GM19438 (cell line): Measurements from ENCODE around the gene GTF2H3.
"Not testable (repeated sequence)": the region's sequence is repeated elsewhere in the genome, so short reads cannot be mapped to it uniquely, and the experiment has no call there.

Experiments used
- ATAC-seq: cut with Tn5 transposase; IDR thresholded peaks from one replicate; pipeline ENCODE4 v1.9.1; 2021; ENCODE audit warnings: low read depth; ENCODE audit not compliant: unreplicated experiment

The GTF2H3 gene

DNA sequence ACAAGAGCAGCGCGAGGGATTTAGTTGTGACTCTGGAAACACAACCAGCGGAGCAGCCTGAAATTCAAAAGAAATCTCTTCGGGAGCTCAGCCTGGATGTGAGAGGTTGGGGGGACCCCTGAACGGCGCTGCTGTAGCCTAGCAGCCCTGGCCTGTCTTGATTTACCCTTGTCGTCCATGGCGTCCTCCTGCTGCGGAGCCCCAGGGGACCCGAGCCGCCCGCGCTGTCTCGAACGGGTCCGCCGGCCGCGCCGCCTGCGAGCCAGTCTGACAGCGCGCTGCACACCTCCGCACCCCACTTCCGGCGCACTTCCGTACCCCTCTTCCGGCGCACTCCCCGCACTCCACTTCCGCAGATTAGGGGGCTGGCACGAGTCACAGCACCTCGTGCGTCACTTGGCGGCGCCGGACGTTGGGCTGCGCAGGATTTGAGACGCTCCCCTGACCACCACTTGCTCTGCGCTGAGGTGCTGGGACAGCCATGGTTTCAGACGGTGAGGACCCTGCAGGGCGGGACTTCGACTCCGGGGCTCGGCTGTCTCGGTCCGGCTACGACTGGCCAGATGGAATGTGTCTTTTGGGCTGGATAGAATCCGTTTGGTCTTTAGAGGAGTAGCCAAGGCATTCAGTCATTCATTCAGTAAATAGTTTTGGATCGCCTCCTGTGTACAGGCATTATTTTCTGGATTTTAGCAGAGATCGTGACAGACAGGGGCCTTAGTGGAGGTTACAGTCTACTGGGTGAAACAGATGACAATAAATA is at the start of gene GTF2H3, which contains the start of gene EIF2B1:
Gene GTF2H3, plus strand, starts transcription at position 451 of the 763 bp plus-strand sequence. Its CDS starts 31 bp downstream, at position 482.
Gene EIF2B1, minus strand, starts transcription at position 308 of the 763 bp plus-strand sequence. Its CDS starts 129 bp downstream, at position 179.
- peak; percentile 97 for ATAC-seq

DNA sequence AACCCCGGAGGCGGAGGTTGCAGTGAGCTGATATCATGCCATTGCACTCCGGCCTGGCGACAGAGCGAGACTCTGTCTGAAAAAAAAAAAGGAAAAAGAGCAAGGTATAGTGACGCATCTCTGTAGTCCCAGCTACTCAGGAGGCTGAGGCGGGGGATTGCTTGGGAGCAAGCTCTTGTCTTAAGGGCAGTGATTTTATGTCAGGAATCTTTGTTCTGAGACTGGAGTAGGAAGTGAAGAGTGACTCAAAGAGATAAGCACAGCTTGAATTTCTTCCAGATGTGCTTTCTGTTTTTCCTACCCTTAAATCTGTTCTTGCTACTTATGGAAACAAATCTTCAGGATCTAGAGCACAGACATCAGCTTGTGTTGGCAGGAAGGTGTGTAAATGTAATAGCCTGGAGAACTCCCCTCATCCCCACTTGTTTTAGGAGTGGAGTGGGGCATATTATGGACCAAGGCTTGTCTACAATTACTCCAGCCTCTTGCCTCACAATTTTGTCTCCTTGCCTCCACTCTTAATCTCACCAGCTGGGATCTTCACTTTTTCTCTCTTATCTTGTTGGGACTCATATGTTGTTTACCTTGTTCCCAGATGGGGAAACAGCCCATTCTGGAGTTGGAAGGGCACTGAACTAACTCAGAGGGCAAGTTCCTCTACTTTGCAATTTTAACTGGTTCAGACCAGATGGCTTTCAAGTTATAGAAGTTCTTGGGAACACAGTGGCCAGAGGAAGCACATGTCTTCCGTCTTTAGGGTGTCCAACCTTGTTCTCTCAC is 41.7 kb upstream of the GTF2H3 start:
- ATAC-seq: no peak

DNA sequence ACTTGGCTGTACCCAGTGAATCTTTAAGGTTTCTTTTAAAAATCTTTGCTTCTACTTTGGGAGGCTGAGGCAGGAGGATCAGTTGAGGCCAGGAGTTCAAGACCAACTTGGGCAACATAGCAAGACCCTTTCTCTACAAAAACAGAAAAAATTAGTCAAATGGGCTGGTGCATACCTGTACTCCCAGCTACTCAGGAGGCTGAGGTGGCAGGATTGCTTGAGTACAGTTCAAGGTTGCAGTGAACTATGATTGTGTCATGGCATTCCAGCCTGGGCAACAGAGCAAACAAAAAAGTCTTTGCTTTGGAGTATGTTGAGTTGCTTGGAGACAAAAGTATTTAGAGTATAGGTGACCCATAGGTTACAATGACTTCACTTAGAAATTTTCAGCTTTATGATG is 37.9 kb upstream of the GTF2H3 start:
- ATAC-seq: no peak

DNA sequence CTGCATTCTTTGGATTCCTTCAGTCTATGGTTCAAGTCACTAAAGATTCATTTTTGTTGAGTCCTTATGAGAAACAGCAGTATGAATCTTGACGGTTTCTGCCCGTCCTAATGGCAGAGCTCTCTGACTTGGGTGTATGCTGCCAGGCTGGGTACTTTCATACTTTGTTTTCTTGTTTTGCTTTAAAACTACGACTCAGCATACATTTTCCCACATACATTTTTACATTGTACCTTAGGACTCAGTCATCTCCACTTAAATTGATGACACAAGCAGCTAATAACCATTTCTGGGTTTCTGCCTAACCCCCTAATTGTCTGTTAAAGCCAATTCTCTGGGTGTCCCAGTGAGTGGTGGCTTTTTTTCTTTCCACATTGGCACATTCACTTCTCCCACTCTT is 36.5 kb upstream of the GTF2H3 start:
- ATAC-seq: no peak

DNA sequence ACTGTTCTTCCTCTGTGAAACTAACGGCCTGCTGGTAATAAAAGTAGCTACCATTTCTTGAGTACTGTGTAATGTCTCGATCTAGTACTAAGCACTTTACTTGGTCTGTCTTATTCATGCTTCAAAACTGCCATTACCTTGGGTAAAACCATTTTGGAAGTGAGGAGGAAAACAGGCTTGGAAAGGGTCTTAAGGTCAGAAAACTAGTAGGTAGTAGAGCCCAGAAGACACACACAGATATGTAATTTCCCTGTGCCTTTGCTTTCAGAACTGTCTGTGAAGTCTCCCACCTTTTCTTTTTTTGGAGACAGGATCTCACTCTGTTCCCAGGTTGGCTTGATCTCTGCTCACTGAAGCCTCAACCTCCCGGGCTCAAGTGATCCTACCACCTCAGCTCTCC is 35.1 kb upstream of the GTF2H3 start:
- ATAC-seq: no peak

DNA sequence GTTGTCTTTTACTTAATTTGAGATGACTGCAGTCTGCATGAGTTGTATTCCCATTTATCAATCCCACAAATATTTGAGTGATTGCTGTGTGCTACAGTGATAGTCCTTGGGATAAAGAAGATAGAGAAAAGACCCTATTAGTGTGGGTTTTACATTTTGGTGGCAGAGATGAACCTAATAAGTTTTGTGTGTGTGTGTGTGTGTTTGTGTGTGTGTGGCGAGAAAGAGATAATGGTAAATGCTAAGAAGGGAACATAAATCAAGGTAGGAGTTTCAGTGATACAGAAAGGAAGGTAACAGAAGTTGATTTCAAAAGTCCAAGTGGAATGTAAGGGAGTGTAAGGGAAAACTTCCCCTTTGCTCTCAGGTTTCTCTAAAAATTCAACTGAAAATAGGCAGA is 34.3 kb upstream of the GTF2H3 start:
- no peak for ATAC-seq

DNA sequence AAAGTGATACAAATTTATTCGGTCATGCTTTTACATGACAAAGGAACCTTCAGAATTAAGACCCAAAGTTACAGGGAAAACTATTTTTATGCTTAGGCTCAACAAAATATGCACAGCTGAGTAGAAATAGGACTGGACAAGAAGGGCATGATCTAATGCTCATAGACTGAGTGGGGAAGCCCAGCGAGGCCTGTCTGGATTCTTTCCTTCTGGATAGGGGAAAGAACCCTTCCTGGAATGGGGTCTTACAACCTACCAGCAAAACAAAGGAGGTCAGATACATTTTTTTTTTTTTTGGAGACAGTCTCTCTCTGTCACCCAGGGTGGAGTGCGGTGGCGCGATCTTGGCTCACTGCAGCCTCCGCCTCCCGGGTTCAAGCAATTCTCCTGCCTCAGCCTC is 33.9 kb upstream of the GTF2H3 start:
- ATAC-seq: no peak

DNA sequence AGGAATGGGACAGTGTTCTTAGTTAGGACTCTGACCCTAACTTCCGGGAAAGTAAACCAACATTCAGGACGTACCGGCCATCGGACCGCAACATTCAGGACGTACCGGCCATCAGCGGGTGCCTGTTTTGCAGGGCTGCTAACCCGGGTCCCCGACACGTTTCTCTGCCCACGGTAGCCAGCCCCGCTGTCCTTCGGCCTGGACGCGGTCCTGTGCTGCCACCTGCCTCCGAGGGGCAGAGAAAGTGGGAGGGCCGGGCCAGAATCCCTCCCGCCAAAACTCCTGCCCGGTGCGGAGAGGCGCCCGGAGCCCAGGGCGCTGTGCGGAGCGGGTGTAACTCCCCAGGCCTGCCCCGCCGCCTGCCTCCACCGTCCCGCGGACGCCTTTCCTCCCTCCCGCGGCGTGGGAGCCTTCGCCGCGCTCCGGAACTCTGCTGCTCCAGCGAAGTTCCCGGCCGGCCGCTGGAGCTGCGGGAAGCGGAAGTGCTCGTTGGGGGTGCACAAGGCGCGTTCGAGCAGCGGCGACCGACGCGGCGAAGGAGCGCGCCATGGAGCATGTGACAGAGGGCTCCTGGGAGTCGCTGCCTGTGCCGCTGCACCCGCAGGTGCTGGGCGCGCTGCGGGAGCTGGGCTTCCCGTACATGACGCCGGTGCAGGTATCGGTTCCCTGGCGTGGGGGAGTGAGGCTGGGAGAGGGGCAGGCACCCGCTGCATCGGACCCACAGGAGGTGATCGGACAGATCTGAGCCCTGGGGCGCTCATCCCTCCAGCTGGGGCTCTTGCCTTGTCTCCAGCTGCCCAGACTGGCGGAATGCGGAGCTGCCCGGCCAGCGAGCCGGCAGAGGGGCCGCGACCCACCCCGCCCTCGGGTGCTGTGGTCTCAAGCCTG is 31.8 kb upstream of the GTF2H3 start, which contains the start of gene DDX55:
Gene DDX55, plus strand, starts transcription at position 498 of the 888 bp plus-strand sequence. Its CDS starts 50 bp downstream, at position 548.
- ATAC-seq: peak; percentile 90

DNA sequence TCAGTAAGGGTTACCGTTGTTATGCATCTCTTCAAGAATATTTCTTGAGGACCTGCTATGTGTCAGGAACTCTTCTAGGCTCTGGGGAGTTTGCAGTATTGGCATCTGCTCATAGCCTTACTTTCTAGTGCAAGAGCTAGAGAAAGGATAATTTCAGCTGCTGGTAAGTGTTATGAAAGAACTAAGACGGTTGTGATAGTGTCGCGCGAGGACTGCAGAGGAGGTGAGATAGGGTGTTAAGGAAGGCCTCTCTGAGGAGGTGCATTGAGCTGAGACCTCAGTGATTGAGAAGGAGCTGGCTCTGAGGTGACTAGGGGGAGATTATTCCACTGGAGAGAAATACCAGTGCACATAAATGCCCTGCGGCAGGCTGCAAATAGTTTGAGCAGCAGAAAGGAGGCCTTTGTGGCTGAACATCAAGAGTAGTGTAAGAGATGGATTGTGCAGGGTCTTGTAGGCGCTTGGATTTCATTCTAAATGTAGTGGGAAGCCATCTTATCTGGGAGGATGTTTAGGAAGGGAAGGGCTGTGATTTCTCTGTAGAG is 30.9 kb upstream of the GTF2H3 start:
- ATAC-seq: no peak

DNA sequence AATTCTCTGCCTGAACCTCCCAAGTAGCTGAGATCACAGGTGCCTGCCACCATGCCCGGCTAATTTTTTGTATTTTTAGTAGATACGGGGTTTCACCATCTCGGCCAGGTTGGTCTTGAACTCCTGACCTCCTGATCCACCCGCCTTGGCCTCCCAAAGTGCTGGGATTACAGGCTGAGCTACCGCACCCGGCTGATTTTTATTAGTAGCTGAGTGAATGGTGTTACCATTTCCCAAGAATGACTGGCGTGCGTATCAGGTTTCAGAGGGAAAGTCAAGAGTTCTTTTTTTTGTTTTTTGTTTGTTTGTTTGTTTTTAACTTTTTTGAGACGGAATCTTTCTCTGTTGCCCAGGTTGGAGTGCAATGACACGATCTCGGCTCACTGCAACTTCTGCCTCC is 30.1 kb upstream of the GTF2H3 start:
- ATAC-seq: not testable (repeated sequence)

DNA sequence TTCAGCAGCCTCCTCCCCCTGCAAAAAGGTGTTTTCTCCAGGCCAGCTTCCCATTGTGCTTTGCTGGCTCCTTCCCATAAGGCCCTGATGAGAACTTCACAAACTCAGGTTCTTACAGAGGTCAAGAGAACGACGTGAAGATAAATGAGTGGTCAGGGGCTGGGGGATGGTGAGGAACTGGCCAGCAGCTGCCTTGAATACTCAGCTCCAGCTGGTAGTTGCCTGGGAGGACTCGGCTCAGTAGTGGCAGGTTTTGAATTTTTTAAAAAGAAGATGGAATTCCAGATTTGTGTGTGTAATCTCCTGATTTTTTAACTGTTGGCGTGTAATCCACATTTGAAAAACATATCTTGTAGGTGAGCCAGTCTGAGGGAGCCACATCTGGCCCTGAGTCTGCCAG is 25.9 kb upstream of the GTF2H3 start:
- no peak for ATAC-seq

DNA sequence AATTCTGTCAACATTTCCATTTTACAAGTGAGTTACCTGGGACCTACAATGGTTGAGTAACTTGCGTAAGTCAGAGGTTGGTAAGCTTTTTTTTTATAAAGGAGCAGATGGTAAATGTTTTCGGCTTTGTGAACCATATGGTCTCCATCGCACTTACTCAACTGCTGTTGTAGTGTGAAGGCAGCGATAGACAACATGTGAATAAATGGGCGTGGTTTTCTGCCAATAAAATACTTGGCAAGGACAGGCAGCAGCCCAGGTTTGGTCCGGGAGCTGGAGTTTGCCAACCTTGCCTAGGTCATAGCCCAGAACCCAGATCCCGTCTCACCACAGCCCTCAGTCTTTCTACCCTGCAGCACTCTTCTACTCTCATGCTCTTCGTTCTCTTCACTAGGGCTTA is 25.4 kb upstream of the GTF2H3 start:
- ATAC-seq: no peak

DNA sequence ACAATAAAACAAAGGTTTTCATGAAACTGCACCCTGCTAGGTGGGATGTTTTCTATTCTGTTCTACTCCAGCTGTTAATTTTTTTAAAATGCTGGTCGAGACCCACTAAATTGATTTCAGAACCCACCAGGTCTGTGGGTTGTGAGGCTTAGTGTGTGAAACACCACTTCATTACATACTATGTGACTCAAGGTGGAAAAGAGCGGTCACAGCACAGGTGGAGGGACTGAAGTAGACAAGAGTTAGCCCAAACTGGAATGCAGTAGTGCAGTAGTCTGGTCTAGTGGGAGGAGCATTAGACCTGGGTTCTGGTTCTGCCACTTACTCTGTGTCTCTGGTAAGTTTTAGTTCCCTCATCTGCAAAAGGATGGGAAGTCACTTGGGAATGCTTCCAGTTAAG is 19.5 kb upstream of the GTF2H3 start:
- no peak for ATAC-seq

DNA sequence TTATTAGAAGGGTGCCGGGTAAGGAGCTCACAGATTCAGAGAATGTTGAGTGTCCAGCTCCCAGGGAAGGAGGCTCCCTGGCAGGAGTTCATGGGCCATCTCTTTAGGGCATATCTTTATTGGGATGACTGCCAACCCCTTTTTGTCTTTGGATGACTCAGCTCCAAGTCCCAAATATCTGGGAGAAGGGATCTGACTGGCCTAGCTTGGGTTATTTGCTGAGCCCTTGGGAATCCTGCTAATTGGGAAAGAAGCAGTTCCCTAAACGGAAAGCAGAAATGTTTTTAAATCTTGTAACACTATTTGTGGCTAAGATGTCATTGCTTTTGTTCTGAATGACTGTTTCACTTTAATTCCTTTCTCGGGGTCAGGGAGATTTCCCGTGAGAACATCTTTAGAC is 19.1 kb upstream of the GTF2H3 start:
- ATAC-seq: no peak

DNA sequence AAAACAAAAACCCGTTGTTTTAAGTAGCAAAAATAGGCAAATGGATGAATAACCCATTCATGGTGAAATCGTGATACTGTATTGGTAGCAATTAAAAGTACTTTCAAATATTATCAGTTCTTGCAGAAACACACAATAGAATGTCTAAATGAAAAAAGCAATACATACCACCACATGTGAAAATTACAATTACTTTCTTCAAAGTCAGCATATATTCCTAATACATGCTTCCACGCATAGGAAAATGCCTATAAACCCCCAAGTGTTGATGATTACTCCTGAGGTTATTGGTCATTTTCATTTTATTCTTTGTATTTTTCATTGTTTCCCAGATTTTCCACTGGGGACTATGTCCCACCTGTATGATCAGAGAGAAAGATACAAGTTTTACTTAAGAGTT is 16.5 kb upstream of the GTF2H3 start:
- no peak for ATAC-seq

DNA sequence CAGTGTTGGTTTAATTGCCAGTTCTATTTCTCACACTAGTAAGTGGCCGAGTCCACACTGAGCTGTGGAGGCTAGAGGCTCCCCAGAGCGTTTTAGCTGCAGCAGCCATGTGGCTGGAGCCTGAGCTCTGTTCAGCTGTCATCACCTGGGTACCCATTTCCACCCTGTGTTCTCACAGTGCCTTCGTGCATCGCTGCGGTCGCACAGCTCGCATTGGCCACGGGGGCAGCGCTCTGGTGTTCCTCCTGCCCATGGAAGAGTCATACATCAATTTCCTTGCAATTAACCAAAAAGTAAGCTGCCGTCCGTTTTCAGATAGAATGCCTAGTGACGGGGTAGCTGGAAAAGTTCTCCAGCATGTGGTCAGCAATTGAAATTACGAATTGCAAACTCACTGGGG is 16.0 kb upstream of the GTF2H3 start:
- ATAC-seq: no peak

DNA sequence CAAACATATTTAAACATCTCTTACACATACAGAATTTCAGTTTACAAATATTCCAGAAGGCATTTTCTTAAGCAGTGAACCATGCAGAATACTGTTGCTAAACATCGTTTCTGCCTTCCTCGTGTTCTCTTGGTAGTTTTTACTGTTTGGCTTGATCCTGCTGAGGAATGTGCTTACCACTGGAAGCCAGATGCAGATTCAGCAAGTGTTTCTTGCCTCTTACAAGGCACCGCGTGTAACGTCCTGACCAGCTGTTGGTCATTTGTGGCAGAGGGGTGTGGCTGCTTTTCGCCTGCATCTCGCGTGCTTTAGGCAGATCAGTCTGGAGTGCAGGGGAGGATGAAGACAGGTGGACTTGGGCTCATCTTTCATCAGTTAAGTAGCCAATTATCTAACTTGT is 12.5 kb upstream of the GTF2H3 start:
- no peak for ATAC-seq

DNA sequence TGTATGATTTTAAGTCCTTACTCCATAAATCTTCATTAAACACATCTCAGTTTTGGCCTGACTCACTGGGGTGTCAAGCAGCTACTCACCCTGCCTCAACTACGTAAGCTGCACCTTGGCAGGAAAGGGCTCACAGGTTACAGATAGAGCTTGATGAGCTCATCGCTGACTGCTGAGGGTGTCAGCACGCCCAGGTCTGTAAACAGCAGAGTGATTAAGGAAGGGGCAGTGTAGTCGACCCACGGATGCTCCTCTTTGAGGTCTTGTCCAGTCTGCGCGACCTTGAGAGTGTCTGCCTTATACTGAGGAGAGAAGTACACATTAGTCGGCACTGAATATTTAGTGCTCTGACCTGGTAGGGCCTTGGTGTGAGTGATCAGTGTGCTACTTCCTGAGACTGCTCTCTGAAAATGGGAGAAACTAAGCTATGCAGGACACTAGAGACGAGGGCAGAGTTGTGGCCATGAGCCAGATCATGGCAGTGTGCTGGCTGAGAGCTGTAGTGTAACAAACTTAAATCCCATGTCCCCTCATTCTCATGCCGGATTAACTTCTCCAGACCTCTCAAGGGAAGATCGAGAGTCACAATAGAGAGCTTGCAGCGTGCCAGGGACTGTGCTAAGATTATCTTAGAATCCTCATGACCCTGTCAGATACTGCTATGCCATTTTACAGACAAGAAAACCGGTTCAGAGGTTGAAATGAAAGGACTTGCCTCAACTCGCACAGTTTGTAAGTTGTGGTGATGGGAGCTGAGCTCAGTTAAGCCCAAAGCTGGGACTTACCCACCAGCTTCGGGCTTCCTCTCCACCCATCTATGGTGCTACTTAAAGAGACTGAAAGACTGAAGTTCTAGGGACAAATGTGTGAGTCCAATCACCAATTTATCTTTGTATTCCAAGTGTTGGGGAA is 11.8 kb upstream of the GTF2H3 start:
- ATAC-seq: no peak

DNA sequence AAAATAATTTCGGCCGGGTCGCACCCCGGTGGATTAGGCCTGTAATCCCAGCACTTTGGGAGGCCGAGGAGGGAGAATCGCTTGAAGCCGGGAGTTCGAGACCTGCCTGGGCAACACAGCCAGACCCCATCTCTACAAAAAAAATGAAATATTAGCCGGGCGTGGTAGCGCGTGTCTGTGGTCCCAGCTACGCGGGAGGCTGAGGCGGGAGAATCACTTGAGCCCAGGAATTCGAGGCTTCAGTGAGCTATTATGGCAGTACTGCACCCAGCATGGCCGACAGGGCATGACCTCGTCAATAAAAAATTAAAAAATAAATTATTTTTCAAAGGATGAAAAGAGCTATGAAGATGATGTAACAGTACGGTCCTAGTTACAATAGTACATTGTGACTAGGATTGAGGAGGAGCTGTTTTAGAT is 523 bp downstream of the GTF2H3 start:
- ATAC-seq: no peak
